ENCODE data around the gene RASAL2.

- no peak for TF ChIP-seq POLR2A (IDR thresholded peaks at IDR 0.05; ENCODE audit: low read depth, low read length)
- no peak for TF ChIP-seq POLR2AphosphoS5 (IDR thresholded peaks at IDR 0.05; ENCODE audit: low read depth, low read length)
Measured at GRCh38 chr1:178146436-178146835, 52.5 kb downstream of the RASAL2 start.

Measured in GM12891 (cell line).